Motor neuron (in vitro differentiated cells): ENCODE data around the gene HSDL1. TPM values are rescaled to one million over a fixed set of nuclear protein-coding genes. Genes with fewer than 3 reads are reported as not detected.
A peak's percentile ranks its signal among the peaks of the same experiment; 100 is the strongest.

ENCODE experiments used
- ATAC-seq, 8 experiments: fragments of 200-7000 bp; cut with Tn5 transposase; replicated peaks in 6 of 8; 2 replicates each; pipeline ENCODE4 v1.8.0; 2021; ENCODE audit warnings: mild to moderate bottlenecking in 8 of 8, moderate library complexity in 8 of 8
- H3K27ac ChIP-seq, 2 donors: fragments of 250-450 bp; sonication (Bioruptor Pico); 2 replicates each; pipeline ENCODE4 v1.9.0; 2021; ENCODE audit warnings: antibody characterized with exemption in 2 of 2, mild to moderate bottlenecking in 2 of 2, moderate library complexity in 1 of 2
- H3K4me1 ChIP-seq, 2 donors: fragments of 250-450 bp; sonication (Bioruptor Pico); replicated peaks in 1 of 2; 2 replicates each; pipeline ENCODE4 v1.6.1; 2021; ENCODE audit warnings: antibody characterized with exemption in 2 of 2, mild to moderate bottlenecking in 2 of 2, moderate library complexity in 1 of 2
- H3K4me3 ChIP-seq, 5 donors: fragments of 250-450 bp; sonication (Bioruptor Pico); 2 replicates each; pipeline ENCODE4 v1.9.0; 2021; ENCODE audit warnings: antibody characterized with exemption in 5 of 5, mild to moderate bottlenecking in 5 of 5, moderate library complexity in 4 of 5
- WGBS, 10 experiments: fragments of 450-650 bp; shearing (Covaris generic); methylation state at CpG; one replicate each; pipeline ENCODE4 v1.0.0; 2022; 5-methylcytosine and 5-hydroxymethylcytosine counted together
- in situ Hi-C, 9 experiments: fragments of 400-800 bp; cut with MboI; loops; one replicate each; pipeline ENCODE4 v1.15.0; 2021; ENCODE audit warnings: low sequenced_read_pairs in 9 of 9, low pct_unique_long_range_greater_than_20kb in 2 of 9; ENCODE audit not compliant: unreplicated experiment in 9 of 9
- total RNA-seq, 8 experiments: library from RNA; unstranded; fragments of 300-600 nt; gene quantifications; 2 replicates each; pipeline versions ENCODE4 v1.2.3 to v1.2.4, GENCODE V29; 2022

HSDL1 gene
- total RNA-seq, 8 experiments from 2014 or later, result 20.1 to 63.7 (median 48.1) TPM

DNA sequence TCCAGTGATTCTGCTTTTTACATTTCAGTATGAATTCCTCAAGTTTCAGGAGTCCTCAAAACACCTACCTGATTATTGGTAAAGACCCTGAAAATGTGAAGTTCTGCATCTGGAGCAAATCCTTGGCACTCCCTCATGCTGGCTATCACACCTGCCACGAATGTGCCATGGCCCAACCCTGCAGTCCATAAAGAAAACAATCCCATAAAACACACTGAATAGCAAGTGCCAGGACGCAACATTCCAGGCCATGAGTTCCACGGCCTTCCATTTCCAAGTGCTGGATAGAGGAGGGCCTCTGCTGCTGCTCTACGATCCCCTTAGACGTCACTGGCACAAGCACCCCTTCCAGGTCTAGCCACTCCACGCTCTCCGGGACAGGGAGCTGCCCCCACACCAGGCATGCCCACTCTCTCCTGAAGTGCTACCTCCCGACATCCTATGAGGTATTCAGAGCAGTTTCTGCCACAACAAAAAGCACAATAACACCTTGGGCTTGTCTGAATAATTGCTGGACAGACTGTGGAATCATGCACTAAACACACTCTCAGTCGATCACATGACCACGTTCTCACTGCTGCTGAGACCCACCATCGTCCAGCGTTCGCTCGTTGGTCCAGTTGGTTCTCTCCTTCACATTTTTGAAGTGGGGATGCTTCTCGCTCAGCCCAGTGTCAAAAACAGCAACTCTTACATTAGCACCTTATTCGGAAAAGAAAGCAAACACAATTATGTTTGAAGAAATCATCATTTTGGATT, 51.7 kb downstream of the HSDL1 start:
- in situ Hi-C loops, result loop anchor here in 1 of 9 experiments (25.0 kb wide), 1 partner anchor 394 kb away; no protein-coding TSS in a partner anchor
- WGBS, 10 experiments, result 82 to 100% (median 91%) methylated on average over 1 to 13 of the region's 16 CpGs; no CpG with 5 or more reads in 1 of the 10 experiments

DNA sequence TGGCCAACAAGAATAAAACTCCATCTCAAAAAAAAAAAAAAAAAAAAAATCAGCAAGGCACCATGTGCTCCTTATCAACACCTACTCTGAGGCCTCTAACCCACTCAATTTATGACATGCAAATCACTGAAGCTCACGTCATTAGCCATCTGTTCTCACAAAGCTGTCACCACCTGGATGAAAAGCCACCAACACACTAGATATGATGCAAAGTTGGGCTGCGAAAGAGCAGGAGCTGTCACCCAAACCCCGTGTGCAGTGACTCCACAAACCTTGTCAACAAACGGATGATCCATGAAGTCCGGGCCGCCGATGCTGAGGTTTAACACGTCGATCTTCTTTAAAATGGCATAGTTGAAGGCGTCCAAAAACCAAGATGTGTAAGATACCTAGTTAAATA, 53.5 kb downstream of the HSDL1 start:
- H3K4me3 ChIP-seq, result no peak overlapping the region
- in situ Hi-C loops, result loop anchor here in 1 of 9 experiments (25.0 kb wide), 1 partner anchor 396 kb away; no protein-coding TSS in a partner anchor
- no peaks in the 10 kb centered on the region for H3K4me1 ChIP-seq
- H3K27ac ChIP-seq, result no peak overlapping the region
- peak in 4 of 8 experiments; percentile 23 to 82 (median 50) for ATAC-seq
- 68 to 100% (median 86%) methylated on average over 1 to 10 of the region's 10 CpGs; no CpG with 5 or more reads in 1 of the 10 experiments for WGBS, 10 experiments

More for the DNA sequence above, 51.7 kb downstream of the HSDL1 start:
- H3K4me1 ChIP-seq, result no peaks in the 10 kb centered on the region
- ATAC-seq, result no peak
- no peak overlapping the region for H3K27ac ChIP-seq
- no peak overlapping the region for H3K4me3 ChIP-seq

DNA sequence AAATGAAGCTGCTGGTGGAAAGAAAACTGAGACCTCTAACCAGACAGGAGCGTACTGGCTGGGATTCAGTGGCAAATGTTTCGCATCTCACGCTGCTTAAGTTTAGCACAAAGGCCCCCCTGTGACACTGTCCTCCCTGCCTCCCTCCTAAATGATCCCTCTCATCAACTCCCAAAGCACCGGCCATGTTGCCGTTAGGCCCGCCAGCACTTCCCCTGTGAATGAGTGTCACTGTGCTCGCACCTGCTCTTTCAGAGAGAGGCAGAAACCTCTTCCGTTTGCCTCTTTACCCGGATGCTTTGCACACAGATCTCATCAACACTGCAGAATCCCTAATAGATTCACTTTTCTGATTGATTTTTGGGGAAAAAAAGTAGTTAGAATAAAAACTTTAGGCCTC, 54.8 kb downstream of the HSDL1 start:
- ATAC-seq, result no peak

DNA sequence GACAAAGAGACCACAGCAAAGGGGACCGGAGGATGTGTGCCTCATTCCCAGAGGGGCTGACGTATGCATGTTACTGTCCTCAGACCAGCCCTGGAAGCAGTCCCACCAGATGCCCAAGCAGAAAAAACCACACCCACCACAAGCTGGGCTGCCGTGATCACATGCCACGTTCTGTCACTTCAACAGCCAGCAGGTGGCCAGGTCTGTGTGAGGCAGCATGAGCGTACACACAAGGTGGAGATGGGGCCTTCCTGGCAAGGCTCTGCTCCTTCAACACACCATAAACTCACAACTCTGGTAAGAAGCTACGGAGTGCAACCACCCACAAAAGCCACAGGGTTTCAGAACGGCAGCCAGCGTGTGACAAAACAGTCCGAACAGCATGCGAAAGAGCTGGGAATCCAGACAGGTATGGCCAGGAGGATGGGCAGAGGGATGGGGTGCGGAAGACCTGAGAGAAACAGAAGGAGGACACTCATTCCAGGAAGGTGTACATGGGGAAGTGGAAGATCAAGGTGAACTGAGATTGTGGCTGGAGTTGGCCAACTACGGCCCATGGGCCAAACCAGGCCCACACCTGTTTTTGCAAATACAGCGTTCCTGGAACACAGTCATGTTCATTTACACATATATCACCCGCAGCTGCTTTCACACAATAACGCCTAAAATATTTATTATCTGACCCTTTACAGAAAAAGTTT, 56.1 kb downstream of the HSDL1 start:
- Histone ChIP-seq H3K4me3 (no peak overlapping the region), H3K27ac (no peak overlapping the region), H3K4me1 (no peaks in the 10 kb centered on the region)
- ATAC-seq, result peak in 3 of 8 experiments; percentile 62 to 67 (median 65)
- in situ Hi-C loops, result loop anchor here in 3 of 9 experiments (10.0 to 25.0 kb wide), 3 partner anchors 76 to 398 kb away; no protein-coding TSS in a partner anchor
- WGBS, 10 experiments, result 67 to 100% (median 80%) methylated on average over 1 to 11 of the region's 15 CpGs

More for the DNA sequence above, 54.8 kb downstream of the HSDL1 start:
- 80 to 100% (median 88%) methylated on average over 2 to 7 of the region's 9 CpGs for WGBS, 10 experiments
- Histone ChIP-seq H3K27ac (no peak overlapping the region), H3K4me1 (no peaks in the 10 kb centered on the region), H3K4me3 (no peak overlapping the region)
- in situ Hi-C loops, result loop anchor here in 1 of 9 experiments (25.0 kb wide), 1 partner anchor 397 kb away; no protein-coding TSS in a partner anchor

DNA sequence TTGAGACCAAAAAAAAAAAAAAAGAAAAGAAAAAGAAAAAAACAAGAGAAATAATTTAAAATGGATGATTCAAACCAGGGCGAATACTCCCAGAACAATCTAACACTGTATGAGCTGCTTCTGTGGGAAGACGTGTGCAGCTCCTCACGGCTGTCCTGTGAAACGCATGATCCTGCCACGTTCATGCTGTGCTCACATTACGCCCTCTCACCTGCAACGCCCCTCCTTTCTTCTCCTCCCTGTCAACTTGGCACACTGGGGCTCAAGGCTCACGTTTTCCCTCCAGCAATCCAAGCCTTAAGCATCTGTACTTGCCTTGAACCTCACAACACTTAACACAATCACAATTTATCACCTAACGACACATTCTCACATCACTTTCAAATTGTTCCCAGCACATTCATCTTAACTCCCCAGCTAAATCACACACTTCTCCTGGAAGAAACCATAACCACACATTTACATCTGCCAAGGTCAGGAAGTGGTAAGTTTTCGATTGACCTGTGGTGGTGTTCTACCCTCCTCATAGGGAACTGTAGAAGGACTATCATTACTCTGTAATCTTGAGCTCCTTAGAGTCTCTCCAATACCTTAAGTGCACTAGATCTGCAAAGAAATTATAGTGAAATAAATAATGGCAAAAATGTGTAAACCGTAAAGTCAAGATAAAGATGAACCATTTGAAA, 57.4 kb downstream of the HSDL1 start:
- in situ Hi-C loops, result loop anchor here in 3 of 9 experiments (10.0 to 25.0 kb wide), 3 partner anchors 77 to 400 kb away; no protein-coding TSS in a partner anchor
- Histone ChIP-seq H3K4me3 (no peak overlapping the region), H3K27ac (no peak overlapping the region), H3K4me1 (no peaks in the 10 kb centered on the region)
- no peak for ATAC-seq
- 76 to 93% (median 87%) methylated on average over 1 to 10 of the region's 11 CpGs; no CpG with 5 or more reads in 2 of the 10 experiments for WGBS, 10 experiments

DNA sequence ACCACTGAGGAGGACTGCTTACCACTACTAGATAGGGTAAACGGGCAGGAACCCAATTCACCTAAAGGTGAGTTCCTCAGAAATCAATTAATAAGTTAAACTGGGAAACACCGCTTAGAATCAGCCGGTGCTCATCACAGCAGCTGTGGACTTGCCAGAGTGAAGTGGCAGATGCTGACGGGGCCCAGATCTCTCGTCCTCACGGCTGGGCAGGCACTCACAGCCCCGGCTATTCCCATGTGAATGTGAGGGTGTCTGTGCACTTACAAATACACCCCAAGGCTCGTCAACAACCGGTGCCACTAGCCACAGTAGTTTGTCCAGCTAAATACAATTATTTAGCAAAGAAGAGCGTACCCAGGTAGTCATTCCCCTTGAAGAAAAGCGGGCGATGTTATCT, 58.0 kb downstream of the HSDL1 start:
- H3K4me3 ChIP-seq, result no peak overlapping the region
- ATAC-seq, result no peak
- H3K27ac ChIP-seq, result no peak overlapping the region
- WGBS, 10 experiments, result 80 to 100% (median 94%) methylated on average over 3 to 12 of the region's 12 CpGs; no CpG with 5 or more reads in 1 of the 10 experiments
- no peaks in the 10 kb centered on the region for H3K4me1 ChIP-seq
- in situ Hi-C loops, result loop anchor here in 3 of 9 experiments (10.0 to 25.0 kb wide), 3 partner anchors 78 to 400 kb away; no protein-coding TSS in a partner anchor

DNA sequence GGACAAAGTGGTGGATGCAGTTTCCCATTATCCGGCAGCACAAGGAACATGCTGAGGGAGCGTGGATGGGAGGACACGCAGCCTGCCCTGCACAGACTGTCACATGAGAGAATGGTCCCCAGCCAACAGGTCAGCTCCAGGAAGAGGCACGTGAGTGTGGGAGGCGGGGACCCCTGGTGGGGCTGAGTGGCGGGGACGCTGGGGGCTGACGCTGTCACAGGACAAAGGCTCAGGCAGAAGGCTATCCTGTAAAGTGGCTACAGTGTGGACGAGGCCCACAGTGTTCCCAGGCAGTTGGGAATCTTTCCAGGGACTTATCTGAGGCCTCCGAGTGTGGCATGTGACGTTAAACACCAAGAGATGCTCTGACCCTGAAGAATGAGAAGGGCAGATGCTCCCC, 58.6 kb downstream of the HSDL1 start:
- WGBS, 10 experiments, result 20 to 88% (median 87%) methylated on average over 1 to 3 of the region's 11 CpGs; no CpG with 5 or more reads in 7 of the 10 experiments
- peak in 3 of 8 experiments; percentile 45 to 54 (median 50) for ATAC-seq
- Histone ChIP-seq H3K4me3 (no peak overlapping the region), H3K4me1 (no peaks in the 10 kb centered on the region), H3K27ac (no peak overlapping the region)
- in situ Hi-C loops, result loop anchor here in 3 of 9 experiments (10.0 to 25.0 kb wide), 3 partner anchors 78 to 401 kb away; no protein-coding TSS in a partner anchor

DNA sequence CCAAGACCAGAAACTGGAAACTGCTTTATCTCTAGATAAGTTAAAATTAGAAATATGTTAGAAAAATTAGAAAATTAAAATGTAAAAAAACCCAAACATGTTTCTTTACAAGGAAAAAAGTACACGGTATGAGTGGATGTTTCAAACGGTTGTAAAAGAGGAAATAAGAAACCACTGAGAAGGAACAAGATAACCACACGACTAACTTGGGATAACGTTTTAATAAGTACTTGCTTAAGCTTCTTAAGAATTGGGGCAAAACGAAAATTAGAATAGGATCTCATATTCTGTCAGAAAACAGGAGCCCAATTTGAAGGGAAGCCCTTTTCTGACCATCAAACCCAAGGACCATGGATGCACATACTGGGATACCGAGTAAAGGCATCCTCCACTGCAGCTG, 59.2 kb downstream of the HSDL1 start:
- 64 to 97% (median 77%) methylated on average over 5 to 6 of the region's 6 CpGs; no CpG with 5 or more reads in 1 of the 10 experiments for WGBS, 10 experiments
- in situ Hi-C loops, result loop anchor here in 3 of 9 experiments (10.0 to 25.0 kb wide), 3 partner anchors 79 to 402 kb away; no protein-coding TSS in a partner anchor
- H3K27ac ChIP-seq, result no peak overlapping the region
- H3K4me3 ChIP-seq, result no peak overlapping the region
- no peak for ATAC-seq
- no peaks in the 10 kb centered on the region for H3K4me1 ChIP-seq

DNA sequence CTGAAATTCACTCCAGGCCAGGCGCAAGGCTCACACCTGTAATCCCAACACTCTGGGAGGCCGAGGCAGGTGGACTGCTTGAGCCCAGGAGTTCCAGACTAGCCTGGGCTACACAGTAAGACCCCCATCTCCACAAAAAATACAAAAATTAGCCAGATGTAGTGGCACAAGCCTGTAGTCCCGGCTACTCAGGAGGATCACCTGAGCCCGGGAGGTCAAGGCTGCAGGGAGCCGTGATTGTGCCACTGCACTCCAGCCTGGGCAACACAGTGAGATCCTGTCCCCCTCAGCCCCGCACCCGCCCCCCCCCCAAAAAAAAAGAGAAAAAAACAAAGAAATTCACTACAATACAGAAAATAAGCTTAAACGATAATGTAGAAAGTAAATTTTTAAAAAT, 59.7 kb downstream of the HSDL1 start:
- 56 to 100% (median 81%) methylated on average over 1 to 3 of the region's 8 CpGs; no CpG with 5 or more reads in 2 of the 10 experiments for WGBS, 10 experiments
- Histone ChIP-seq H3K27ac (no peak overlapping the region), H3K4me1 (no peaks in the 10 kb centered on the region), H3K4me3 (no peak overlapping the region)
- in situ Hi-C loops, result loop anchor here in 3 of 9 experiments (10.0 to 25.0 kb wide), 3 partner anchors 80 to 402 kb away; no protein-coding TSS in a partner anchor
- ATAC-seq, result no peak

DNA sequence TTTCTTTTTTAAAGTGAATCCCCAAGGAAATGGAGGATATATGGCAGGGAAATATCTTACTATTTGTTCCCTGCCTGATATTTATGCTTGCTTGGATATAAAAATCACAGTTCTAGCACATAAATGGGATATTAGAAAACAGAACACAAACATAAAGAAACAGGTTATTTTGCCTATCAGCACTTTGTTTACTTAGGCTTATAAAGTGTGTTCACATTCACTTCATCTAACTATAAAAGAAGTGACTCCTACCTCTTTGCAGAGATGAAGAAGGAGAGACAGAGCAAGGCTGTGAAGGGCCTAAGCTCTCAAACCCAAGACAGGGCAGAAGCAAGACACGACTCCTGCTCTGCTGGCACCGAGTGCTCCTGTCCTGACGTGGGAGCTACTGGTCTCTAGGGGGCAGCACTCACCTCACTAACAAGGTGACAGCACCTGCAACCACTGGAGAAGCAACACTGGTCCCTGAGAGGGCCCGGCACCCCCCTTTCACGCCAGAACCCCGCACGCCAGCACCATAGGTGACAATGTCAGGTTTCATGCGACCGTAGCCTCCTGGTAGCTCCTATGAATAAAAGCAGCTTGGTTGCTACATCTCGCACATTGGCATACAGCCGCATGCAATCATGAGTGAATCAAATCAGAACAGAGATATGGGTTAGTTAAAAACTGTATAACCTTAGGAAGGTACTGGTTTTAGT, 60.3 kb downstream of the HSDL1 start:
- no peak overlapping the region for H3K27ac ChIP-seq
- peak; percentile 69 to 93 (median 79) for ATAC-seq
- no peaks in the 10 kb centered on the region for H3K4me1 ChIP-seq
- 20 to 80% (median 47%) methylated on average over 1 to 10 of the region's 11 CpGs; no CpG with 5 or more reads in 4 of the 10 experiments for WGBS, 10 experiments
- in situ Hi-C loops, result loop anchor here in 3 of 9 experiments (10.0 to 25.0 kb wide), 3 partner anchors 80 to 403 kb away; no protein-coding TSS in a partner anchor
- no peak overlapping the region for H3K4me3 ChIP-seq

DNA sequence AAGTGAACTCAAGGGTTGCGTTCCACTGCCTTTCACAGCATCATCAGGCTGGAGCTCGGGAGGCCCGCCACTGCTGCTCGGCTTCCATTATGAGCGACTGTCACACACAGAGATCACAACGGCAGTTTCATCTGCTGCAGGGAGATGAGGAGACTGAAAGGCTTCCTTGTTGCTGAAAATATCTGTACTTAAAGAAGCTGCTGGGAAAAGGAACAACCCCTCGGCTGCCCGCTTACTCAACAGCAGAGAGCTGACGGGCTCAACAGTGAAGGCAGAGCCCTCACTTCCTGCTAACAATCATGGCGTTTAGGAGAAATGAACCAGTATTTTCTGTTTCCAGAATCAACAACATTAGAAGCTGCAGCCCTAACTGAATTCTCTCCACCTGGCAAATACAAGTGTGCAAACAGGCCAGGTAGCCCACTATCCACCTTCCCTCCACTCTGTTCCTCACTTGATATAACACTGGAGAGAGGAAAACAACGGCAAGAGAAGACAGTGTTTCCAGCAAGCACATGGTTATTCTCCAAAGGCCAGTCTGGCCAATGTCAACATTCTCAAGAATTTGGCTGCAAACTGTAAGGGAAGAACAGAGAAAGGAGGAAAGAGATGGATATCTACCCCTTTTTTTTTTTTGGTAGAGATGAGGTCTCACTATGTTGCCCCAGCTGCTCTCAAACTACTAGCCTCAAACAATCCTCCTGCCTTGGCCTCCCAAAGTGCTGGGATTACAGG, 62.0 kb downstream of the HSDL1 start:
- Histone ChIP-seq H3K4me1 (no peaks in the 10 kb centered on the region), H3K27ac (no peak overlapping the region), H3K4me3 (no peak overlapping the region)
- 70 to 97% (median 90%) methylated on average over 1 to 8 of the region's 11 CpGs for WGBS, 10 experiments
- in situ Hi-C loops, result loop anchor here in 3 of 9 experiments (10.0 to 25.0 kb wide), 3 partner anchors 82 to 404 kb away; no protein-coding TSS in a partner anchor
- no peak for ATAC-seq
